HG02678 (cell line): ENCODE data around the gene TMEM17.

ENCODE experiments used
- ATAC-seq: cut with Tn5 transposase; IDR thresholded peaks from one replicate; pipeline ENCODE4 v1.9.1; 2021; ENCODE audit warnings: mild to moderate bottlenecking, moderate library complexity; ENCODE audit not compliant: unreplicated experiment

Gene TMEM17

DNA sequence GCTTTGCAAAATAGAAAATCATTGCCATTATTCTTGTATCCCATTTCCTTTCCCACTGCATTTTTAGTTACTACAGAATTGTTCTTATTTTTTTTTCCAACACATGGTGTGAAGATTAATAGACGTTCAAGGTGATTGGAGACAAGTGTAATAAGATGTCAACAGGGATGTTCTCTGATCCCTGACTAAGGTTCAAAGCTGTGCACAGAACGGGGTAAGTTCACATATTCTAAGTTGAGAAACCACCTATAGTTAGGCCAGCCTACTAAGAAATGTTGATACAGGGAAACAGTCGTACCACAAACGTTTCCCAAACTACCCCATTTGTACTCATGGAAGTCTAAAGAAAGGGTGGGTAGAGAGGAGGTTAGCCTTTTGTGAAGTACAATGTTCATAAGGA, 6.4 kb upstream of the TMEM17 start:
- no peak for ATAC-seq

DNA sequence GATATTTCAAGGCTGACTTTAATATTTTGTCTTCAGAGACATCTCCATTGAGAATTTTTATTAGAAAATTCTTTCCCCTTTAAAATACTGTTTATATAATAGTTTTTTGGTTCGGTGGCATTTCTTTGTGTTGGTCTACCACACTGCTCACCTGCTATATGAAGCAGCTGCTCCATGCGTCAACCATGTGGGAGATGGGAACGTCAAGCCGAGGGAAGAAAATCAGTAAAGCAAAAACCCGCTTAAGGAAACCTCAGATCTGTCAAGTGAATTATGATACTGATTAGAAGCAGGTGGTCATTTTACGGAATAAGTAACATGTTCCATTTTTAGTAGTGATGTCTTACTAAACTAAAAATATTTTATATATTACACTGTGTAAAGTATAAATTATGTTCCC, 5.6 kb upstream of the TMEM17 start:
- ATAC-seq: no peak

- peak; percentile 27 for ATAC-seq
These were observed 391 bp upstream of the TMEM17 start for GRCh38 chr2:62506421-62506750.

GRCh38 chr2:62505109-62505749, 766 bp downstream of the TMEM17 start:
- no peak for ATAC-seq

- no peak for ATAC-seq
These were observed 1.3 kb downstream of the TMEM17 start for GRCh38 chr2:62504657-62505056.

DNA sequence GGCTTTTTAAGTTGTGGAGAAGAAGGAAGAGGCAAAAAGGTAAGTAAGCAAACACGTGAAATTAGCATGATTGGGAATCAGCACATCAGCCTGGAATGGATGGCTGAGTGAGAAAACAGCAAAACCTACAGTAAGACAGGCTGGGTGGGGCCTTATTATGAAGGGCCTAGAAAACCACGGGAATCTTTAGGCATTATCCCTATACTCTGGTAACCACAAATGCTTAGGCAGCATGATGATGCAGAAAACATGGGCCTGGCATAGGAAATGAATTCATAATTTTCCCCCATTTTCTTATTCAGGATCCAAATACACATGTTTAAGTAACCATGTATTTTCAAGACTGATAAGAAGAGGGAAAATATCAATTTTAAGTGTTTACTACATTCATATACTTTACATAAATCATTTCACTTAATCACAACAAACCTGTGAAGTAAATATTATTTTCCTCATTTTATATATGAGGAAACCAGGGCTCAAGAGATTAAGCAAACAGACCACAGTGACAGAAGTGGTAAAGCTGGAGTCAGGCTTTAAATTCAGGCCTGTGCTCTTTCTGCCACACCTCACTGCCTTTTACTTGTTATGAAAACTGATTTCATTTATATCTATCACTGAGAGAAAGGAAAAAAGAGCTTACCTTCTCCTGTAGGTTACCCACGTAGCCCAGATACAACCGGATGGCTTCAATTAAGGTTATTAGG, 4.0 kb downstream of the TMEM17 start:
- ATAC-seq: no peak

DNA sequence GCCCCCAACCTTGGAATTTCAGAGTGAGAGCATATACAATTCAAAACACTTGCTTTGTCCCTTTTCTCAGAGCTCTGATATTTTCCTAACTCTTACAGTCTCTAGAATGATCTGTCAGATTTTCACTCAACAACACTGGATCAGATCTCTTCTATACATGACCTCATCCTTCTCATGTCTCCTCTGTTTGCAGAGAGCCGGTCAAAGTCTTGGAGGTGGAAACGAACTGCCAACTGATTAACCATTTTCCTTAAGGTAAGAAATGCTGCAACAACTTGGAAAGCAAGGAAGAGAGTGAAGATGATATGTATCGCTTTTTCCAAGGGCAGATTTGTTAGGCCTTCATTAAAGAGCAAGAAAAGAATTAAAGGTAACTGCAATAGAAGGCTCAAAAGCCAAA, 4.9 kb downstream of the TMEM17 start:
- no peak for ATAC-seq

GRCh38 chr2:62499430-62500060, 6.5 kb downstream of the TMEM17 start:
- no peak for ATAC-seq

GRCh38 chr2:62498739-62499138, 7.3 kb downstream of the TMEM17 start:
- no peak for ATAC-seq

DNA sequence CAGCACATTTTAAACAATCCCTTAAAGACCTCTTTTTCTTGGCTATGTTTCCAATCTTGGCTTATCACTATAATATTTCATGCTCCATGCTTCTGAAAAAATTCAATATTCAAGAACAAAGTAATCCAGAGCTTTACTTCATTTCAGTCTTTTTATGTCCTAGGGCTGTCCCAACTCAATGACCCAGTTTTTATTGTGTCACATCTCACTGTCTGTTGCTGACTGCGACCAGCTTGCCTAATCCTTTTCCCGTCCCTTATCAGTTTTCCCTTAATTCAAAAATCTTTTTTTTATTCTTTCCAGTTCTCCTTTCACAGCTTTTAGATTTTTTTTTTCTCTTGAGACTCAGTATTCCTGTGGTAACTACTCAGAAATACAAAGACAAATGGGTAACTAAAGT, 10.2 kb downstream of the TMEM17 start:
- no peak for ATAC-seq

GRCh38 chr2:62492048-62492447, 13.9 kb downstream of the TMEM17 start:
- ATAC-seq: no peak

- ATAC-seq: no peak
These were observed 16.3 kb downstream of the TMEM17 start for GRCh38 chr2:62489702-62490101.

DNA sequence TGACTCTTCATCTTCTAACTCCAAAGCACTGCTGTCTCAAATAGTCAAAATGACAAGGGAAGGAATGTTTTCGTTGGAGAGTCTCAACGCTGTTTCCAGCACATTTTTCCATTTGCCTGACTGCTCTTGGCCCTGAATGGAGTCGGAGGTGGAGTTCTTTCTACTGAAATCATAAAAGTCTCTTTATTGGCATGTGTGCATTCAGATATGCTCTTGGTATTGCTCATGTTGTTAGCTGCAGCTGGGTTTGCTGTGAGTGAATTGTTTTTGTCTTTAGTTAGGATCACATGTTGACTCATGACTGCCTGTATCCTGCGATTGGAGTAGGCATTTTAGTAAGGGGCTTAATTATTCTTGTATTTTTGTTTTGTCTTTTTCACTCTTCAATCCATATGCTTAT, 16.8 kb downstream of the TMEM17 start:
- no peak for ATAC-seq

DNA sequence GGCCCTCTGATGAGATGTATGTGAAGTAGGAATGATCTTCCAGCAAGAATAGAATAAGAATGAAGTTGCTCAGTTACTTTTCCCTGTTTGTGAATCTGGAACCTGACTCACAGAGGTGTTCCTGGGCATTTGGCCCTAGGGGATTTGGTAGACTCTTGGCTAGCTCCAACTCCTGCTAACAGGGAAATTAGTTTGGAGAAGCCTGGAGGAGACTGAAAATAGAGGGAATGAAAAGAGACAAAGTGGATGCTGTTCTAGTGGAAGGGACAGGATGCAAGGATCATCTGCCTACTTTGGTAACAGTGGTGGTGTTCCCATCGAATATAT, 19.6 kb downstream of the TMEM17 start:
- ATAC-seq: no peak

DNA sequence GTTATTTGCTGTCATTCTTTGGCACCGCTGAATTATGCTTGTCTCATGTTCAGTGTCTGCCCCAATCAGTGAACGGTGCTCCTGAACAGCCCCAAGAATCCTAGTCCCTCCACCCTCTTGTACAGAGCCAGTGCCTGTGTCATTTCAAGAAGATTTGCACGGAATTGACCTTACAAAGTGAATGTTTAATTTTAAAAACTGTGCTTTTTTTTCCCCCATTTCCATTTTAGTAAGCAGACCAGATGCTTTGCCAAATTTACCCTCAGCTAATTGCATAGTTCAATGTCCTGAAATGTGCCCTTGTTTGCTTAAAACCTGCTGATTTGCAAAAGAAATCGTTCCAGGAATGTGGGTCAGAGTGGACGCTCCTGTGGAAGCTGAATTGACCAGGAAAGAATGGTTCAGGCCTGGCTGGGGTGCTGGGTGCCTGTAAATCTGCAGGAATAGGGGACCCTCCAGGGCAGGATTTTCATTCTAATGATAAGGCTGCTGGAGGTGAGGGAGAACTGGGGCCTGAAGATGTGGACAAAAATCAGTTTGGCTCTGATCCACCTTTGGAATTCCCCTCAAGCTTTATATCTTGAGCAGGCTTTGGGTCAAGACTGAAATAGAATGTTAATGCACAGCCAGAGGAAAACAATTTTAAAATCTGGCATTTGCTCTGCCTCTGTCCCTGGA, 20.1 kb downstream of the TMEM17 start:
- ATAC-seq: no peak

- ATAC-seq: no peak
These were observed 23.2 kb downstream of the TMEM17 start for GRCh38 chr2:62482558-62483352.

- ATAC-seq: no peak
These were observed 26.1 kb downstream of the TMEM17 start for GRCh38 chr2:62479917-62480316.

DNA sequence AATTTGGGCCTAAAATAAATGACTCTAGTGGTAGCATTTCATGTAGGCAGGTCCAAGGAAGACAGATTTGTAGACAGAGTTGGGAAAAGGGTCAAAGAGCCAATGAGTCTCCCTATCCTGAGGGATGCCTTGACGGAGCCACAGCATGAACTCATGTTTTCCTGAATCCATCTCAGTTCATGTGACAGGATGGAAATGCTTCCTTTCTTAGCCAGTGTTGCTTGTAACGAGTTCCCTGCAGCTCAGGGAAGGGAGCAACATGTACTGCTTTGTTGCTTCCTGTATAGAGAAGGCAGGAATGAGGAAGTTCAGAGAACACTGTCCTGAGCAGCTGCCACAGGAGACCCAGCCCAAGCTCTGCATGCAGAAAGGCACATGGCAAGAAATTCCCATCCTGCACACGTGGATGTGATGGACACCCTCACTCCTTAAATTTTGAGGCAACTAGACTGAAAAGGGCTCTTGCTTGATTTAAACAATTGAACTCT, 27.9 kb downstream of the TMEM17 start:
- ATAC-seq: no peak

GRCh38 chr2:62477573-62477972, 28.4 kb downstream of the TMEM17 start:
- no peak for ATAC-seq

DNA sequence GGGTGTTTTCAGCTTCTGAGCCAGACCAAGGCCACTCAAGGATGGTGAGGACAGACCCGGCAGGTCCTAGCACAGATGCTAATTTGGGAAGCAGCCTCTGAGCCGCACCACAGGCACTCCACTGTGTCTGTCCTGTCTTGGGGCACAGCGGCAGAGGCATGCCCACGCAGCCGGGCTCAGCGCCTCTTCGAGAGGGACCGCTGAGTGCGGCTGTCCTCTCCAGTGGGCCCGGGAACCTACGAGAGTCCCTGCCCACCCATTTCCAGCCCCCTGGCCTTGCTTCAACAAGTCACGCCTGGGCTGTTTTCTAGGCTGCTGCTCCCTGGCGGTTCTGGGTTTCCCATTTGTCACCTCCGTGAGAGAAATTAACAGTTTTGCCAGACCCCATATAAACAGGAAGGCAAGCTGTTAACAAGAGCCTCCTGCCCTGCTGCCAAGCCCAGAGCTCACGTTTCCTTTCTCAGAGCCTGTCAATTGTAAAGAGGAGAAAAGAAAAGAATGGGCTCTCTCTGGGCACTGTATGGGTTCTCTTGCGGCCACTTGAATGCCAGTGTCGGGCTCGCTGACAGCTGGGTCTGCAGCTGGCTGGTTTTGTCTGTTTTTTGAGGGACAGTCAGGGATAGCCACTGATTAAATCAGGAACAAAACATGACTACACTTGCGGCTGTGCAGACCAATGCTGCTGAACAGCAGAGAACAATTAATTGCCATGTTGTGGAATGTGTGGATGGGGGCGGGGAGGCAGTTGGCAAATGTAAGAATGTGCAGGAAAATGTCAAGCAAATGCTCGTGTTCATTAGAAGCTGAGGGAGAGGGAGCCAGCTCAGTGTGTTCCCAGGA, 30.6 kb downstream of the TMEM17 start:
- ATAC-seq: no peak
